ENCODE measurements around the gene FAM216A.
"Not testable (repeated sequence)": the region's sequence is repeated elsewhere in the genome, so short reads cannot be mapped to it uniquely, and the experiment has no call there.

FAM216A gene, protein sequence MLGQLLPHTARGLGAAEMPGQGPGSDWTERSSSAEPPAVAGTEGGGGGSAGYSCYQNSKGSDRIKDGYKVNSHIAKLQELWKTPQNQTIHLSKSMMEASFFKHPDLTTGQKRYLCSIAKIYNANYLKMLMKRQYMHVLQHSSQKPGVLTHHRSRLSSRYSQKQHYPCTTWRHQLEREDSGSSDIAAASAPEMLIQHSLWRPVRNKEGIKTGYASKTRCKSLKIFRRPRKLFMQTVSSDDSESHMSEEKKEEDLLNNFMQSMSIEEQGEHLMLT

DNA sequence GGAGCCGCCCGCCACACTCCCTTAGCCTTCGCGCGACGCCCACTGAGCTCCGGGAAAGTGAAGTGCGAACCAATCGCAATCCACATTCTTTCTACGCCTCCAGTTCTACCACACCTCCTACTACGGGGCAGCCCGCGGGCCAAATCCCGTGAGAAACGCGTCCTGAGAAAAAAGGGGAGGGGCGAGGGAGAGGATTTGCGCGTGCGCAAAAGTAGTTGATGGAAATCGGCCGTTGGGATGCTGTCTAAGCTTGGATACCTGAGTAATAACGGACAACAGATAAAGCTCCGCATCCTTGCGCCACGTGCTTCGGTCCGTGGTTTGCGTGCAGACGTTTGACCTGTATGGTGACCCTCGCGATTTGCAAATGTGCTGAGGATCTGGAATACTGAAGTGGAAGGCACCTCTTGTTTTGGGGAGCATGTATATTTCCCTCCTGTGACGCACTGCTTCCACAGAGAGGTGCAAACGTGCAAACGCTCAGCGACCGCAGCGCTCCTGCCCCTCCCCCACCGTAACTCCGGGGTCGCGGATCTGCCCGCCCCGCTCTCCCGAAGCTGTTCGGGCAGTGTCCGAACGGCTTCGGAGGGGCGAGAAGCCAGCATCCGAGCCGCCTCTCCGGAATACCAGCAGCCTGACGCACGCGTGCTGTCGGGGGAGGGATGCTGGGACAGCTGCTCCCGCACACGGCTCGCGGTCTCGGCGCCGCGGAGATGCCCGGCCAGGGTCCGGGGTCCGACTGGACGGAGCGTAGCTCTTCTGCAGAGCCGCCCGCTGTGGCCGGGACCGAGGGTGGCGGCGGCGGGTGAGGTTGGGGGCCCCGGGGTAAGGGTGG, at the start of gene FAM216A, which contains the start of gene GPN3:
Gene FAM216A (plus strand): TSS at position 632 of the 835 bp plus-strand sequence. CDS start 31 bp downstream, at position 663.
Gene GPN3 (minus strand): TSS at position 44 of the 835 bp plus-strand sequence. CDS start 54 bp downstream, outside the sequence.
- DNase-seq (ENCODE audit: insufficient read length, low spot score) (peak; percentile 92), FAIRE-seq (peak; percentile 63)

DNA sequence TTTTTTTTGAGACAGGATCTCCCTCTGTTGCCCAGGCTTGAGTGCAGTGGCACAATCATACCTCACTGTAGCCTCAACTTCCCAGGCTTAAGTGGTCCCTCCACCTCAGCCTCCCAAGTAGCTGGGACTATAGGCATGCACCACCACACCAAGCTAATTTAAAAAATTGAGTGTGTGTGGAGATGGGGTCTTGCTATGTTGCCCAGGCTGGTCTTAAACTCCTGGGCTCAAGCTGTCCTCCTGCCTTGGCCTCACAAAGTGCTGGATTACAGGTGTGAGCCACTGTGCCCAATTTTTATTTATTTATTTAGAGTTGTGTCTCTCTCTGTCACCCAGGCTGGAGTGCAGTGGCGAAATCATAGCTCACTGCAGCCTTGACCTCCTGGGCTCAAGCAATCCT, 48.0 kb upstream of the FAM216A start:
- DNase-seq (ENCODE audit: insufficient read length, low spot score); FAIRE-seq: not testable (repeated sequence)

DNA sequence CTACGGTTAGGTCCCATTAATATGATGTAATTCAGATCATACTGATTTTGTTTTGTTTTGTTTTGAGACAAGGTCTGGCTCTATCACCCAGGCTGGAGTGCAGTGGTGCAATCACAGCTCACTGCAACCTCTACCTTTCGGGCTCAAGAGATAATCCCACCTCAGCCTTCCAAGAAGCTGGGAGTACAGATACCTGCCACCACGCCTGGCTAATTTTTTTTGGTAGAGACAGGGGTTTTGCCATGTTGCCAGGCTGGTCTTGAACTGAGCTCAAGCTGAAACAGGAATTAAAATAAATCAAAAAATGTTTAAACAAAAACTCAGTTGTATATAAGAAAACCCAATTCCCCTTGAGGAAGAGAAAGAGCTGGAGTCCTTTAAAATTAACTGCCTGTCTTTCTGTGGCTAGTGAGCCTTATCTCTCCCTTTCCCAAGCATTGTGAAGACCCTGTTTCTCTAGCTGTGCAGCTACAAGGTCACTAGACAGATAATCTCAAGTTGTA, 47.4 kb upstream of the FAM216A start:
- DNase-seq (ENCODE audit: insufficient read length, low spot score) (no peak), FAIRE-seq (no peak)

DNA sequence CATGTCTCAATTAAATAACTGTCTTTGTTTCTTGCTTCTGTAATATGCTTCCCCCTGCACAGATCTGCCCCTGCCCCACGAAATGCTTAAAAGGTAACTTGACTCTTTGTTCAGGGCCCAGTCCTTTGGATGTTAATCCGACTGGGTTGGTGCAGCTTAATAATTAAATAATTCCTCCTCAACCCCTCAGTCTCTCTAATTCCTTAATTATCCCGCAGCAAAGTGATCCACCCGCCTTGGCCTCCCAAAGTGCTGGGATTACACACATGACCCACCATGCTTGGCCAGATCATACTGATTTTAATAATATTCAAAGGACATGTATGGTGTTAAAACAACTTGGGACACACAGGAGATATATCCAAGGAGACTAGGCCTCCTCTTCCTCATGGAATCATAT, 46.9 kb upstream of the FAM216A start:
- FAIRE-seq (no peak), DNase-seq (ENCODE audit: insufficient read length, low spot score) (no peak)

DNA sequence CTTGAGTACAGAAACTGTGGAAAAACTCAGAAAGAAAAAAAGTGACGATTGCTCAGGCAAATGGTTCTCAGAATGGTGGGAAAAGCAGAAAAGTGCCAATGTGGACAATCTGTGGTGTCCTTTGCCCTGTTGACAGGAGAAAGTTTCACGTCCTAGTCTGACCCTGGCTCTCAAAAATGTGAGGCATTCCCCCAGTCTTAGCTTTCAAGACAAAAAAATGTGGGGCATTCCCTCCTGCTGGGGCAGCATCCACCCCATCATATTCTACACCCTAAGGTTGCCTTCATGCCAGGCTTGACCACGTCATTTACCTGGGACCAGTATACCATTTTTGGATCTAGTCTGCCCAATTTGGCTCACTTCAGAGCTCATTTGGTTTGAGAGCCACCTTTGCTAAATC, 44.4 kb upstream of the FAM216A start:
- FAIRE-seq, result no peak

DNA sequence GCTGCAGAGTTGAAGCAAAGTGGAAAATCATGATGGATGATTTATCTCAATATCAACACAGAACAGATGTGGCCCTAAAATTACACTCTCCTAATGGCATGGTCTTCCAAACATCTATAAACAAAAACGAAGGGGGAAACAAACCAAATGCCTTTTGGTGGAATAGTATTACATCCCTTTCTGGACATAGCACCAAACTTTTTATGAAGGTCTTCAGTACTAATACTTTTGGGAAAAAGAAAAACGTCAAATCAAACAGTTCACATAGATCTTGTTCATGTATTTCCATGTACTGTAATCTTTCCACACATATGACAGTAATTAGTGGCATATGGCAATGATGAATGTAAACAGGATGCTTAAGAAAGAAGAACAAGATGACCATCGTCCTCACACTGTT, 42.2 kb upstream of the FAM216A start:
- no peak for FAIRE-seq

More for the DNA sequence above, 44.4 kb upstream of the FAM216A start:
- DNase-seq (ENCODE audit: insufficient read length, low spot score), result no peak

DNA sequence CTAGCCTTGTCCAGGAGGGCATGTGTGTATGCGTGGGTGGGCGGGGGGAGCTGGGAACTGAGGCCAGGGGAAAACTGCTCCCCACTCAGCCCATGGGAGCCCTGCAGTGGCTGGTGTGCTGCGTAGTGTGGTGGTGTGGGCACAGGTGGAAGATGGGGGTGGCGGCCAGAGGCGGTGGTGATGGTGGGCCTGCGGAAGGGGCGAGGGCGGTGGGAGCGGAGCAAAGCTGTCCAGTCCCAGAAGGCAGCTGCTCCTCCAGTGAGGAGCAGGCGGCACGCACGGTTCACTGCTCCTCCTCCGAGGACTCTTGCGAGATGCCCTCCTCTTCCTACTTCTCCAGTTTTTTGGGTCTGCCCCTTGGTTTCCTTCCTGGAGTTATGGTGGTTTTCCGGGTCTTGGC, 39.0 kb upstream of the FAM216A start:
- FAIRE-seq; DNase-seq (ENCODE audit: insufficient read length, low spot score): not testable (repeated sequence)

More for the DNA sequence above, 42.2 kb upstream of the FAM216A start:
- DNase-seq (ENCODE audit: insufficient read length, low spot score), result no peak

DNA sequence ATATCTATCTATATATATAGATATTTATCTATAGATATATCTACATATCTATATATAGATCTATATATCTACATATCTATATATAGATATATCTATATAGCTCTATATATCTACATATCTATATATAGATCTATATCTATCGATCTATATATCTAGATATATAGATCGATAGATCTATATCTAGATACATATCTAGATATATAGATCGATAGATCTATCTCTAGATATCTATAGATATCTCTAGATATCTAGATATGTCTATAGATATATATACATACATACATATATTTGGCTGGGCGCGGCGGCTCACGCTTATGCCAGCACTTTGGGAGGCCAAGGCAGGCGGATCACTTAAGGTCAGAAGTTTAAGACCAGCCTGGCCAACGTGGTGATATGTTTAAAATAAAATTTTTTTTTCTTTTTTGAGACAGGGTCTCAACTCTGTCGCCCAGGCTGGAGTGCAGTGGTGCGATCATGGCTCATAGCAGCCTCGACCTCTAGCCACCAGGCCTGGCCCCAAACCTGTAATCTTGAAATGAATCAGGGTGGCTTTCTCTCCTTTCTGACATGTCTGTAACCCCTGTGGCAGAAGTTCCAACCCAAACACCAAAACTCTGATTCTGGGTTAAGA, 36.6 kb upstream of the FAM216A start:
- no peak for FAIRE-seq

DNA sequence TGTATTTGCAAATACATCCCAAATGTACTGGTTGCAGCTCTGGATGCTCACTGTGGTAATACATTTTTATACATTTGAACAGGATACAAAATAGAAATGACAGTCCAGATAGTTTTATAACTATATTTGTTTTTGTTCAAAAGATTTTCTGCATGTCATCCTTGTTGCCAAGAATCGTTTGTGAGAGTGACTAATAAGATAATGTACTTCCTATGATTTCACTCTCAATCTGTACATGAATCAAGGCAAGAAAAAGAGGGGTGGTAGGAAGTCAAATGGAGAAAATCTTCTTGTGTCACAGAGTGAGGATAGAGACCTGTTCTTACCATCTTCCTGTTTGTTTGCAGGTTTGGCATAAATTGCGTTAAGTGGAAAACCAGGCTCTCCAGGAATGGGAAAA, 32.4 kb upstream of the FAM216A start:
- FAIRE-seq (no peak), DNase-seq (ENCODE audit: insufficient read length, low spot score) (no peak)

More for the DNA sequence above, 36.6 kb upstream of the FAM216A start:
- no peak for DNase-seq (ENCODE audit: insufficient read length, low spot score)

DNA sequence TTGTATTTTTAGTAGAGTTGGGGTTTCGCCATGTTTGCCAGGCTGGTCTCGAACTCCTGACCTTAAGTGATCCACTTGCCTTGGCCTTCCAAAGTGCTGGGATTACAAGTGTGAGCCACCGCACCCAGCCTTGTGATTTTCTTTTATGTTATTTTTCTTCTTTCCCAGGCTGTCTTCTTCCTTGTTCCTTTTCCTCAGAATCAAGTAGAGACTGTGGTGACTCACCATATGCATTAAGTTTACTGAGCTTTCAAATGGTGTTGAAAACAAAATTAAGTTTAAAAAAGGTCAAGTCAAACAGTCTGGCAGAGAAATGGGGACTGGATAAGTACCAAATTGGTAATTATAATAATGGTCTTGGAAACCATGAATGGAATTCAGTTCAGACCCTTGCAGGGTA, 24.2 kb upstream of the FAM216A start:
- FAIRE-seq (no peak), DNase-seq (ENCODE audit: insufficient read length, low spot score) (no peak)

DNA sequence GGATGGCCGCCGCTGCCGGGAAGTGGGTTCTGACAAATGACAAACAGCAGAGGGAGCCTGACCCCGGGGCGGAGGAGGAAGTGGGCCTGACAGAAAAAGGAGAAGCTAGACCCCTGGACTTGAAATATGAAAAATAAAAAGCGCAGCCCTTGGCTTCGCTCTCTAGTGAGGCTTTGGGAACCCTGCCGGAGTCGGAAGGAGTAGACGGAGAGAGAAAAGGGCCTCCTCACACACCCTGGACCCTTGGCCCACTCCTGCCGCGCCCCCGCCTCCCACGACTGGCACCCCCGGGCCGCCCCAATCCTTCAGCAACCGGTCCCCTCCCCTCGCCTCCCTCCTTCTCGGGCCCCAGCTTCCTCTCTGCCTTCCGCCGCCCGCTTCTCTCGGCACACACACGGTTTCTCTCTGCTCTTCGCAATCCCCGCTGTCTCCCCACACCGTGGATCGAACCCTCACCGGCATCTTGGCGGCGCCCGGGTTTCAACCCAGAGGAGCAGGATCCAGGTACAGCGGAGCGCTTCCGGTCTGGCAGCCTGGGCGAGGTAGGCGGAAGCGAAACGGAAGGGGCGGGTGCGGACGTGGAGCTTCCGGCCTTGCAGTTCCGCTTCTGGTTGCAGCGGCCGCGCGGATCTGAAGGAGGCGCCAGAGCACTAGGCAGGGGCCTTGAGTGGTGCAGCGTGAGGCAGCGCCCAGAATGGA, 18.7 kb upstream of the FAM216A start, which contains the start of gene ARPC3:
Gene ARPC3 (minus strand): TSS at position 539 of the 699 bp plus-strand sequence. CDS start 77 bp downstream, at position 462.
- FAIRE-seq (peak; percentile 95), DNase-seq (ENCODE audit: insufficient read length, low spot score) (peak; percentile 91)

DNA sequence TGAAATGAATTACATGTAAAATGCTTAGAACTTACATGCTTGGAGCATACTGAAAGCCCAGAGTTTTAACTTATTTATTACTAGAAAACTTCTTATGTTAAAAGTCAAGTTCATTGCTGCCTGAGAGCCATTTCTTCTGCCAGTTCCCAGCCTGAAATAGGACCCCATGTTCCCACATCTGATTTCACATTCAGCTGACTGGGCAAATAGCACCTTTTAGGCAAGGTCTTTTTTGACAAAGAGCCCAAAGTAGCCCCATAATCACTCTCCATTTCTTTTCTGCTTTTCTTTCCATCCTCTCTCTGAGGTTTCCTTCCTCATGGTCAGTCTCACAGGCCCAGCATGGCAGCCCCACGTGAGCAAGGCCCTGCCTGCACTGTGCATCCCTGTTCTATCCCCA, 17.4 kb upstream of the FAM216A start:
- FAIRE-seq (no peak), DNase-seq (ENCODE audit: insufficient read length, low spot score) (no peak)

DNA sequence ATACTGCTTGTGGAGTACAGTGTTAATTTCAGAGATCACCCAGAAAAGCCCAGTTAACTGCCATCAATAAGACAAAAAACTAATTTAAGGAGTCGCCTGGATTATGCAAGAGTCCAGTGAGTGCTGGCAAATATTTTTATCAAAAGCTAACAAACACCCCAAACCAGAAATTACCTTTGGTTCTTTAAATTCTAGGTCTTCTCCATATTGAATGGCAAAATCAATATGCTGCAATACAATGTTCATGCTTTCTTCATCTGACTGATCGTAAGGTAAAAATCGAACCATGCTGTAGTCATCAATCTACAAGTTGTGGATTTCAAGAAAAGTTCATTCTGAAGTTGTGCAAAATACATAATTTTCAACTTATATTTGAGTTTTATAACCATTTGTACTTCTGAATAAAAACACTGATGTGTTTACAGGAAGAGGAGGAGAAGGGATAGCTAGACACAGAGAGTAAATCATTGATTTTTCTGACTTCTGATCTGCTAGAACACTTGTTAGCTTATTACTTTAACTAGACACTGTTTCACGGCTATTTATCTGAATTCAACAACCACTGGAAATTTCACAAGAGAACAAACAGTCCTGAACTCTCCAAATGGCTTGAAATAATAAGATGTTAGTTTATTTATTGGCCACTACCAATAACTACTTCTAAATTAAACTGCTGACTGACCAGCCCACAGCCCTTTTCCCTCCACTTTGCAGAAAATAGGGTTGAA, 14.9 kb upstream of the FAM216A start:
- DNase-seq (ENCODE audit: insufficient read length, low spot score) (no peak), FAIRE-seq (no peak)

DNA sequence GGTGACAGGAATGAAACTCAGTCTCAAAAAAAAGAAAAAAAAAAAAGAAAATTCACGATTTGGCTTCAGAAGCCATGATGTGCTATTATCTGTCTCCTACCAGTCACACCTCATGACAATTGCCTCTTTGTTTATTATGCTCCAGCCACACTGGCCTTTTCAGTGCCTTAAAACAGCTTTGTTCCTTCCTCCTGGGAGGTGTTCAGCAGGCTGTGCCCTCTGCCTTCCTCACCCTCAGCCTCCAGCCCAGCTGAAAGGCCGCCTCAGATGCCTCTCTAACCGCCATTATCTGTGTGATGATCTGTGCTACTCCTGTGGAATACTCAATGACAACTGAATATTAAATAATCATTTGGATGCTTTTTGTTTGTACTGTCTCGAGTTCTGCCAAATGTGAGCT, 9.9 kb upstream of the FAM216A start:
- no peak for DNase-seq (ENCODE audit: insufficient read length, low spot score)
- FAIRE-seq, result no peak

DNA sequence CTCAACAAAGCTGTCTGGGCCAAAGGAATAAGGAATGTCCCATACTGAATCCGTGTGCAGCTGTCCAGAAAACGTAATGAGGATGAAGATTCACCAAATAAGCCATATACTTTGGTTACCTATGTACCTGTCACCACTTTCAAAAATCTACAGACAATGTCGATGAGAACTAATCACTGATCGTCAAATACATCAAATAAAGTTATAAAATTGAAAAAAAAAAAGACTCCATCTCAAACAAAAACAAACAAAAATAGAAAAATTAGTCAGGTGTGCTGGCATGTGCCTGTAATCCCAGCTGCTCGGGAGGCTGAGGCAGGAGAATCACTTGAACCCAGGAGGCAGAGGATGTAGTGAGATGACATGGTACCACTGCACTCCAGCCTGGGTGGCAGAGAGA, 7.5 kb upstream of the FAM216A start:
- not testable (repeated sequence) for DNase-seq (ENCODE audit: insufficient read length, low spot score); FAIRE-seq

DNA sequence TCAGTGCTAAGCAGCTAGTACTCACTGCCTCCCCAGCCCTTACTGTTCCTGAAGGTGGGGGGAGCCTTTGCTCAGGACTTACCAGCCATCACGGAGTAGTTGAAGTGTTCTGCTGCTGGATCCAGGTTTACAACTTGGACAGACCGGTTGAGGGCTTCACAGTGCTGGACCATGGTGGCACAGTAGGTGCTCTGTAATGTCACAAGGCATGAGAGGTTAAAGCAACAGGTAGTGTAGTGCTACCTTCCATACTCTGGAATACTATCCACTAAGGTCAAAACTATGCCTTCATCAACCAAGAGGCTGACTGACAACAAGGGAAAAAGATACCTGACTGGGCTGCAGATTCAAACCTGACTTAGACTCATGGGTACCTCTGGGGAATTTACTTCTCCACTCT, 3.6 kb upstream of the FAM216A start:
- no peak for FAIRE-seq
- no peak for DNase-seq (ENCODE audit: insufficient read length, low spot score)

DNA sequence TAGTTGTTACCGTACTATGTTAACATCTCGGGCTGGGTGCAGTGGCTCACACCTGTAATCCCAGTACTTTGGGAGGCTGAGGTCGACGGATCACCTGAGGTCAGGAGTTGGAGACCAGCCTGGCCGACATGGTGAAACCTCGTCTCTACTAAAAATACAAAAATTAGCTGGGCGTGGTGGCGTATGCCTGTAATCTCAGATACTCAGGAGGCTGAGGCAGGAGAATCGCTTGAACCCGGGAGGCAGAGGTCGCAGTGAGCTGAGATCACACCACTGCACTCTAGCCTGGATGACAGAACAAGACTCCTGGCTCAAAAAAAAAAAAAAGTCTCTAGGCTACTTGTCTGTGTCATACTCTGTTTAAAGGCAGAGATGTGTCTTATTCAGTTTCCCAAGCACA, 2.9 kb upstream of the FAM216A start:
- FAIRE-seq; DNase-seq (ENCODE audit: insufficient read length, low spot score): not testable (repeated sequence)

DNA sequence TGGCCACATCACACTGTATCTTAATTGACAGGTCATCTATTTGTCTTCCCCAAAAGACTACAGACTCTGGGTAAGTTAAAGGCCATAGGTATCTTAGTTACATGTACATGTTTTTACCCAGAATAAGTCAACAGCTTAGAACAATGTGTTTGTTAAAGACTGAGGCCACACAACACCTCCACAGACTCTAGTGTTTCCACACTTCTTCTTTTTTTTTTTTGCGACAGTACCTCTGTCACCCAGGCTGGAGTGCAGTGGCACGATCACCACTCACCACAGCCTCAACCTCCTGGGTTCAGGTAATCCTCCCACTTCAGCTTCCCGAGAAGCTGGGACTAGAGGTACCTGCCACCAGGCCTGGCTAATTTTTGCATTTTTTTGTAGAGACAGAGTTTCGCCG, 1.9 kb upstream of the FAM216A start:
- FAIRE-seq, result no peak
- no peak for DNase-seq (ENCODE audit: insufficient read length, low spot score)

DNA sequence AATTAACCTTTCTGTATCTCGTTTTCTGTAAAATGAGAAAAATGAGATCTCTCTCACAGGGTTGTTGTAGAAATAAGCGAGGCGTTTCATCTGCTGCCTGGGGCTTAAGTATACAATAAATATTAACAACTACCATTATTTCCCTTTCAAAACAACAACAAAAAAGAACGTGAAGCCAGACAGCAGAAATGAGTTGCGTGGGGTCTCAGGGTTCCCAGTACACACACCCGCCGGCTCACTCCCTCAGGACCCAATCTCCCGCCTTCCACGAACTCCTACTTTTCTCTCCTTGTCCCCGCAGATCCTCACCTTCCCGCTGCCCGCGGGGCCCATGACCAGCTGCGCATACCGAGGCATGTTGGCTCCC, 815 bp upstream of the FAM216A start:
- no peak for FAIRE-seq
- DNase-seq (ENCODE audit: insufficient read length, low spot score), result no peak

DNA sequence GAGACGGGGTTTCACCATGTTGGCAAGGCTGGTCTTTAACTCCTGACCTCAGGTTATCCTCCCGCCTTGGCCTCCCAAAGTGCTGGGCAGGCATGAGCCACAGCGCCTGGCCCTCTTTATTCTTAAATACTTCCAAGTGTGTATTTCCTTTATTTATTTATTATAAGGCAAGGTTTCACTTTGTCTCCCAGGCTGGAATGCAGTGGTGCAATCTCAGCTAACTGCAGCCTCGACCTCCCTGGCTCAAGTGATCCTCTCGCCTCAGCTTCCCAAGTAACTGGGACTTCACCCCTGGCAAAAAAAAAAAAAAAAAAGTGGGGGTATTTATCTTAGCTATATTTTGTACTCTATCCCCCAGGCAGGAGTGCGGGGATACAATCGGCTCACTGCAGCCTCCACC, 6.8 kb downstream of the FAM216A start:
- no peak for FAIRE-seq
- no peak for DNase-seq (ENCODE audit: insufficient read length, low spot score)
